K562 (cell line): ENCODE data around the gene ABCG1. TPM values are rescaled to one million over a fixed set of nuclear protein-coding genes. Genes with fewer than 3 reads are reported as not detected.
A peak's percentile ranks its signal among the peaks of the same experiment; 100 is the strongest.

Experiments used
- REST ChIP-seq, 2 experiments: fragments of 450-650 bp; formaldehyde crosslinking in 1 of 2; IDR thresholded peaks; 2 replicates each; pipeline versions ENCODE4 v1.4.0 to v1.6.1; 2014 to 2020; ENCODE audit warnings: mild to moderate bottlenecking in 2 of 2, borderline replicate concordance in 1 of 2, low read depth in 1 of 2
- polyA plus RNA-seq, 8 experiments: library from polyadenylated mRNA; depleted of rRNA in 4 of 8; stranded (reverse) in 5 of 8; unstranded in 3 of 8; fragments of >200 nt; fragmentation: Nextera tagmentation in 2 of 8; fragmentation: Illumina TruSeq in 1 of 8; extraction: Ambion mirVana in 2 of 8; extraction: Trizol in 1 of 8; gene quantifications; 2 replicates each; pipeline versions ENCODE4 v1.2.1 to v1.2.3, GENCODE V29; 2011 to 2014; ENCODE audit warnings: inconsistent platforms in 1 of 8, missing spikeins in 1 of 8
- total RNA-seq, 7 experiments: library from RNA; depleted of rRNA in 6 of 7; stranded (reverse); fragments of >200 nt in 6 of 7; fragmentation: Illumina TruSeq in 2 of 7; extraction: Trizol in 2 of 7; gene quantifications; 2 replicates each; pipeline versions ENCODE4 v1.2.1 to v1.2.3, GENCODE V29; 2011 to 2021; ENCODE audit warnings: low replicate concordance in 1 of 7

Gene ABCG1
- total and polyA plus RNA-seq, 9 of the 15 experiments (the other 6 are each of a cell fraction or from before 2014, with no cell fraction given): 0.04 to 0.09 TPM; not detected in 7

GRCh38 chr21:42258150-42258884 is 39.4 kb downstream of the ABCG1 start (continued):
- TF ChIP-seq REST (IDR thresholded peaks at IDR 0.05; ENCODE audit: borderline replicate concordance): peak; percentile 62; the same call in 1 of the 2 replicates
- TF ChIP-seq REST (CRISPR knock-in tag; IDR thresholded peaks at IDR 0.05; ENCODE audit: low read depth): no peak
